H1 (cell line): ENCODE measurements around the gene PIAS3. TPM values are rescaled to one million over a fixed set of nuclear protein-coding genes. Genes with fewer than 3 reads are reported as not detected.

Source experiments
- CTCF ChIA-PET: fragments of 300-600 bp; sonication (Branson Sonifier 250); formaldehyde crosslinking; loops from one replicate; lab custom pipeline; 2021; ENCODE audit not compliant: partially characterized antibody; lab: Charles Lee
- POLR2A ChIA-PET: fragments of 300-600 bp; sonication (Branson Sonifier 250); formaldehyde crosslinking; loops from one replicate; lab custom pipeline; 2021; ENCODE audit warnings: inconsistent platforms; ENCODE audit not compliant: partially characterized antibody; lab: Charles Lee
- DNase-seq, 2 experiments: peaks; one replicate each; pipeline versions ENCODE4 v3.0.0 to v3.0.0-alpha.2; 2010 to 2022; ENCODE audit warnings: low spot score in 2 of 2, low read depth in 1 of 2, mixed read lengths in 1 of 2
- FAIRE-seq: peaks from 2 replicates; lab custom pipeline; 2011; peaks lifted over from hg19 to GRCh38; lab: Jason Lieb, UNC
- H2AFZ ChIP-seq: 2 replicates; pipeline ENCODE4 v1.8.1; 2012; ENCODE audit warnings: low read length, inconsistent platforms
- H2AK5ac ChIP-seq: 2 replicates; pipeline ENCODE4 v1.6.1; 2013; ENCODE audit warnings: low read depth, low read length
- H2BK120ac ChIP-seq: replicated peaks from 2 replicates; pipeline ENCODE3; 2013; ENCODE audit warnings: low read depth, low read length, inconsistent platforms
- H2BK12ac ChIP-seq: 2 replicates; pipeline ENCODE4 v1.6.1; 2013; ENCODE audit warnings: low read depth, low read length
- H2BK15ac ChIP-seq: 2 replicates; pipeline ENCODE4 v1.6.1; 2013; ENCODE audit warnings: low read length
- H2BK20ac ChIP-seq: 2 replicates; pipeline ENCODE4 v1.6.1; 2013; ENCODE audit warnings: low read length
- H2BK5ac ChIP-seq: 2 replicates; pipeline ENCODE4 v1.6.1; 2013; ENCODE audit warnings: low read depth, low read length
- H3K14ac ChIP-seq: 2 replicates; pipeline ENCODE4 v1.6.1; 2013; ENCODE audit warnings: inconsistent platforms; ENCODE audit not compliant: insufficient read length
- H3K18ac ChIP-seq: 2 replicates; pipeline ENCODE4 v1.6.1; 2013; ENCODE audit warnings: low read length; ENCODE audit errors: extremely low read depth
- H3K23ac ChIP-seq: 2 replicates; pipeline ENCODE4 v1.6.1; 2013; ENCODE audit warnings: inconsistent platforms; ENCODE audit not compliant: insufficient read length
- H3K23me2 ChIP-seq: 2 replicates; pipeline ENCODE4 v1.6.1; 2013; ENCODE audit warnings: low read depth, low read length
- H3K27ac ChIP-seq: 2 replicates; pipeline ENCODE4 v1.6.1; 2011; ENCODE audit warnings: low read depth, low read length, inconsistent platforms
- H3K27me3 ChIP-seq, 4 experiments: replicated peaks in 1 of 4; 1 replicate in 1 of 4; 2 replicates in 3 of 4; pipeline versions ENCODE4 v1.6.1 to v1.8.1; 2011 to 2013; ENCODE audit warnings: low read length in 3 of 4, mild to moderate bottlenecking in 3 of 4, inconsistent platforms in 2 of 4, mixed read lengths in 2 of 4, moderate library complexity in 1 of 4; ENCODE audit not compliant: control insufficient read depth in 3 of 4, insufficient read depth in 3 of 4; ENCODE audit errors: extremely low read depth in 1 of 4
- H3K36me3 ChIP-seq, 4 experiments: 2 replicates each; pipeline versions ENCODE4 v1.6.1 to v1.8.1; 2011 to 2013; ENCODE audit warnings: mild to moderate bottlenecking in 4 of 4, low read length in 3 of 4, moderate library complexity in 2 of 4, control low read depth in 1 of 4, inconsistent platforms in 1 of 4; ENCODE audit not compliant: insufficient read depth in 4 of 4, control insufficient read depth in 2 of 4
- H3K4ac ChIP-seq: replicated peaks from 2 replicates; pipeline ENCODE3; 2013; ENCODE audit warnings: low read length, low read depth, mixed read lengths, inconsistent platforms; ENCODE audit not compliant: insufficient read length
- H3K4me1 ChIP-seq, 4 experiments: replicated peaks in 1 of 4; 1 replicate in 1 of 4; 2 replicates in 3 of 4; pipeline versions ENCODE4 v1.6.1 to v1.8.1; 2011 to 2013; ENCODE audit warnings: low read length in 3 of 4, inconsistent platforms in 2 of 4, mixed read lengths in 1 of 4; ENCODE audit not compliant: insufficient read depth in 4 of 4, control insufficient read depth in 3 of 4
- H3K4me2 ChIP-seq, 2 experiments: 2 replicates each; pipeline versions ENCODE4 v1.6.1 to v1.8.1; 2011 to 2013; ENCODE audit warnings: low read depth in 2 of 2, low read length in 2 of 2, control low read depth in 1 of 2, inconsistent platforms in 1 of 2, mild to moderate bottlenecking in 1 of 2; ENCODE audit not compliant: insufficient read depth in 1 of 2
- H3K4me3 ChIP-seq, 4 experiments: fragments of 200-600, 300-600 bp in 1 of 4; sonication (generic), shearing (Covaris generic), sonication (Bioruptor Twin) in 1 of 4; 2 replicates each; pipeline versions ENCODE4 v1.5.1 to v1.8.1; 2011 to 2016; ENCODE audit warnings: low read length in 4 of 4, low read depth in 3 of 4, control low read depth in 2 of 4, inconsistent platforms in 2 of 4, mild to moderate bottlenecking in 2 of 4, mixed read lengths in 1 of 4, moderate library complexity in 1 of 4; ENCODE audit not compliant: insufficient read depth in 2 of 4; ENCODE audit errors: extremely low read depth in 1 of 4
- H3K56ac ChIP-seq: replicated peaks from 2 replicates; pipeline ENCODE3; 2013; ENCODE audit warnings: low read depth, mild to moderate bottlenecking, mixed read lengths, low read length, inconsistent platforms; ENCODE audit not compliant: insufficient read length
- H3K79me1 ChIP-seq: 2 replicates; pipeline ENCODE4 v1.6.1; 2013; ENCODE audit warnings: low read depth, low read length, control low read depth
- H3K79me2 ChIP-seq, 2 experiments: 2 replicates each; pipeline versions ENCODE4 v1.6.1 to v1.8.1; 2012 to 2013; ENCODE audit warnings: low read length in 2 of 2, mild to moderate bottlenecking in 2 of 2, inconsistent platforms in 1 of 2; ENCODE audit not compliant: insufficient read depth in 2 of 2, control insufficient read depth in 1 of 2
- H3K9ac ChIP-seq, 4 experiments: replicated peaks in 1 of 4; 1 replicate in 1 of 4; 2 replicates in 3 of 4; pipeline versions ENCODE4 v1.6.1 to v1.8.1; 2011 to 2013; ENCODE audit warnings: low read depth in 3 of 4, low read length in 3 of 4, control low read depth in 2 of 4, mild to moderate bottlenecking in 2 of 4, moderate library complexity in 2 of 4, inconsistent platforms in 1 of 4; ENCODE audit errors: extremely low read depth in 1 of 4
- H3K9me3 ChIP-seq, 2 experiments: 2 replicates each; pipeline versions ENCODE4 v1.6.1 to v1.8.1; 2012 to 2013; ENCODE audit warnings: mild to moderate bottlenecking in 2 of 2, moderate library complexity in 2 of 2, control low read depth in 1 of 2, inconsistent platforms in 1 of 2, low read depth in 1 of 2, low read length in 1 of 2, mixed read lengths in 1 of 2; ENCODE audit not compliant: insufficient read depth in 2 of 2
- H4K20me1 ChIP-seq, 2 experiments: replicated peaks in 1 of 2; 2 replicates each; pipeline versions ENCODE3 to v1.8.1; 2011 to 2013; ENCODE audit warnings: inconsistent platforms in 2 of 2, low read length in 2 of 2, mild to moderate bottlenecking in 1 of 2; ENCODE audit not compliant: insufficient read depth in 2 of 2, control insufficient read depth in 1 of 2
- H4K5ac ChIP-seq: 2 replicates; pipeline ENCODE4 v1.6.1; 2013; ENCODE audit warnings: low read length, low read depth, mixed read lengths, inconsistent platforms; ENCODE audit not compliant: insufficient read length
- H4K8ac ChIP-seq: 2 replicates; pipeline ENCODE4 v1.8.0; 2013; ENCODE audit warnings: mild to moderate bottlenecking, moderate library complexity, low read length, inconsistent platforms; ENCODE audit not compliant: insufficient read depth; ENCODE audit errors: extremely low read depth
- H4K91ac ChIP-seq: replicated peaks from 2 replicates; pipeline ENCODE3; 2013; ENCODE audit warnings: low read length, mixed read lengths, inconsistent platforms; ENCODE audit not compliant: insufficient read length
- CTBP2 ChIP-seq: IDR thresholded peaks from 2 replicates; pipeline ENCODE4 v1.7.0; 2011; ENCODE audit warnings: borderline replicate concordance, mild to moderate bottlenecking, moderate library complexity, mixed read lengths, low read length; ENCODE audit not compliant: insufficient read depth, insufficient read length
- POU5F1 ChIP-seq: IDR thresholded peaks from 2 replicates; pipeline ENCODE4 v1.6.1; 2011; ENCODE audit warnings: low read depth, mild to moderate bottlenecking, low read length, moderate library complexity
- RAD21 ChIP-seq, 2 experiments: IDR thresholded peaks in 1 of 2; conservative IDR thresholded peaks in 1 of 2; 2 replicates each; pipeline ENCODE4 v1.6.1; 2011; ENCODE audit warnings: low read depth in 2 of 2, low read length in 2 of 2, improper control_type of control experiment in 1 of 2, inconsistent platforms in 1 of 2, mild to moderate bottlenecking in 1 of 2, moderate library complexity in 1 of 2
- SP4 ChIP-seq: IDR thresholded peaks from 2 replicates; pipeline ENCODE4 v1.6.1; 2012; ENCODE audit warnings: low read length, inconsistent platforms
- YY1 ChIP-seq: IDR thresholded peaks from 2 replicates; pipeline ENCODE4 v1.6.1; 2011; ENCODE audit warnings: low read depth, mild to moderate bottlenecking, low read length
- WGBS, 2 experiments: shearing (Covaris generic) in 1 of 2; methylation state at CpG; one replicate each; pipeline versions ENCODE4 v1.1.6 to v1.1.7; 2013 to 2015; ENCODE audit warnings: low lambda C conversion rate in 2 of 2, mixed read lengths in 2 of 2, inconsistent platforms in 1 of 2, low coverage in 1 of 2, missing lambda C conversion rate in 1 of 2; ENCODE audit not compliant: insufficient replicate concordance in 2 of 2, insufficient coverage in 1 of 2, insufficient read length in 1 of 2; ENCODE audit errors: extremely low coverage in 1 of 2, missing lambda C conversion rate in 1 of 2; 5-methylcytosine and 5-hydroxymethylcytosine counted together
- polyA plus RNA-seq, 7 experiments: library from polyadenylated mRNA; depleted of rRNA in 3 of 7; stranded (reverse) in 5 of 7; unstranded in 2 of 7; fragments of >200 nt in 5 of 7; fragments of 200-250 nt in 2 of 7; gene quantifications; 1 replicate in 5 of 7; 2 replicates in 1 of 7; 4 replicates in 1 of 7; pipeline versions ENCODE4 v1.2.1 to v1.2.3, GENCODE V29; 2011 to 2013; ENCODE audit warnings: missing spikeins in 2 of 7, mixed read lengths in 2 of 7
- total RNA-seq: library from RNA; stranded (reverse); fragmentation: NEBNext Ultra II Directional; extraction: Animal tissue kit (Norgen Biotek cat#: 25700); gene quantifications from 2 replicates; pipeline ENCODE4 v1.2.1, GENCODE V29; 2021

PIAS3 gene
- total and polyA plus RNA-seq, 2 of the 8 experiments (the other 6 are each of a cell fraction or from before 2014, with no cell fraction given), result 36.7 to 49.9 TPM

- Histone ChIP-seq H3K27ac (no peak overlapping the region), H3K79me2 (no peaks in the 10 kb centered on the region), H3K36me3 (no peaks in the 10 kb centered on the region), H3K4me1 (no peaks in the 10 kb centered on the region), H4K5ac (no peak overlapping the region), H3K23ac (no peak overlapping the region), H2AFZ (no peak overlapping the region), H2BK20ac (no peak overlapping the region), H2BK120ac (no peak overlapping the region), H3K4ac (no peak overlapping the region), H4K91ac (no peak overlapping the region), H2BK12ac (no peak overlapping the region), H3K27me3 (no peaks in the 10 kb centered on the region; a peak in 1 of 7 replicates), H3K4me3 (no peak overlapping the region), H2AK5ac (no peak overlapping the region), H3K56ac (no peak overlapping the region), H4K20me1 (no peaks in the 10 kb centered on the region), H2BK15ac (no peak overlapping the region), H3K14ac (no peak overlapping the region), H3K23me2 (no peaks in the 10 kb centered on the region; the same call in 1 of the 2 replicates), H3K4me2 (no peak overlapping the region), H3K18ac (no peak overlapping the region), H2BK5ac (no peak overlapping the region), H4K8ac (no peak overlapping the region), H3K79me1 (no peaks in the 10 kb centered on the region), H3K9ac (no peak overlapping the region), H3K9me3 (no peaks in the 10 kb centered on the region)
- ChIA-PET CTCF (interaction anchor here (1.5 to 9.5 kb wide), 2 partner anchors 11 to 51 kb away, joined by 3 to 74 read pairs; partner anchors contain the start of gene ITGA10), POLR2A (interaction anchor here (1.3 kb wide), 1 partner anchor 30 kb away, joined by 4 read pairs; the partner anchor contains the start of gene RBM8A)
- WGBS, 2 experiments, result 100% methylated on average over 1 of the region's 1 CpG; no CpG with 5 or more reads in 1 of the 2 experiments
- DNase-seq (no peak), FAIRE-seq (no peak)
- TF ChIP-seq YY1 (no peak), POU5F1 (no peak), SP4 (no peak), RAD21 (IDR thresholded peaks at IDR 0.05 in 1 of 2, conservative IDR thresholded peaks at IDR 0.05 in 1 of 2; ENCODE audit: low read depth in 2 of 2, low read length in 2 of 2) (no peak), CTBP2 (no peak)
These were observed 39.1 kb upstream of the PIAS3 start for GRCh38 chr1:145897969-145898368.
